Adipocyte (in vitro differentiated cells): ENCODE data around the gene KIAA1755.

Experiments used
- DNase-seq: peaks from one replicate; pipeline ENCODE4 v3.0.0-alpha.2; 2015; ENCODE audit warnings: low read depth
- H3K27me3 ChIP-seq: replicated peaks from 2 replicates; pipeline ENCODE4 v1.7.0; 2013; ENCODE audit warnings: mild to moderate bottlenecking, low read length, moderate library complexity; ENCODE audit not compliant: control insufficient read depth, insufficient read depth
- H3K36me3 ChIP-seq: 2 replicates; pipeline ENCODE4 v1.7.0; 2013; ENCODE audit warnings: low read length, mild to moderate bottlenecking, moderate library complexity; ENCODE audit not compliant: control insufficient read depth, insufficient read depth, severe bottlenecking
- H3K4me1 ChIP-seq: 2 replicates; pipeline ENCODE4 v1.7.0; 2013; ENCODE audit warnings: mild to moderate bottlenecking, low read length, moderate library complexity; ENCODE audit not compliant: control insufficient read depth, insufficient read depth
- H3K4me3 ChIP-seq: 2 replicates; pipeline ENCODE4 v1.7.0; 2013; ENCODE audit warnings: mild to moderate bottlenecking, low read length, moderate library complexity
- H3K9ac ChIP-seq: 2 replicates; pipeline ENCODE4 v1.7.0; 2013; ENCODE audit warnings: mild to moderate bottlenecking, low read length, moderate library complexity
- H3K9me3 ChIP-seq: 2 replicates; pipeline ENCODE4 v1.7.0; 2013; ENCODE audit warnings: mild to moderate bottlenecking, low read length, moderate library complexity; ENCODE audit not compliant: control insufficient read depth

KIAA1755 gene

GRCh38 chr20:38184101-38184500, 76.4 kb downstream of the KIAA1755 start:
- peaks cover 3% of the 10 kb centered on the region for H3K4me1 ChIP-seq
- no peaks in the 10 kb centered on the region for H3K27me3 ChIP-seq
- DNase-seq, result no peak
- no peak overlapping the region for H3K9ac ChIP-seq
- H3K9me3 ChIP-seq, result peaks cover 6% of the 10 kb centered on the region
- H3K4me3 ChIP-seq, result no peak overlapping the region
- H3K36me3 ChIP-seq, result no peaks in the 10 kb centered on the region

GRCh38 chr20:38181971-38182370, 78.6 kb downstream of the KIAA1755 start:
- no peak overlapping the region for H3K9ac ChIP-seq
- H3K9me3 ChIP-seq, result peaks cover 6% of the 10 kb centered on the region
- no peaks in the 10 kb centered on the region for H3K27me3 ChIP-seq
- H3K4me3 ChIP-seq, result no peak overlapping the region
- H3K36me3 ChIP-seq, result no peaks in the 10 kb centered on the region
- peaks cover 12% of the 10 kb centered on the region for H3K4me1 ChIP-seq
- DNase-seq, result no peak

DNA sequence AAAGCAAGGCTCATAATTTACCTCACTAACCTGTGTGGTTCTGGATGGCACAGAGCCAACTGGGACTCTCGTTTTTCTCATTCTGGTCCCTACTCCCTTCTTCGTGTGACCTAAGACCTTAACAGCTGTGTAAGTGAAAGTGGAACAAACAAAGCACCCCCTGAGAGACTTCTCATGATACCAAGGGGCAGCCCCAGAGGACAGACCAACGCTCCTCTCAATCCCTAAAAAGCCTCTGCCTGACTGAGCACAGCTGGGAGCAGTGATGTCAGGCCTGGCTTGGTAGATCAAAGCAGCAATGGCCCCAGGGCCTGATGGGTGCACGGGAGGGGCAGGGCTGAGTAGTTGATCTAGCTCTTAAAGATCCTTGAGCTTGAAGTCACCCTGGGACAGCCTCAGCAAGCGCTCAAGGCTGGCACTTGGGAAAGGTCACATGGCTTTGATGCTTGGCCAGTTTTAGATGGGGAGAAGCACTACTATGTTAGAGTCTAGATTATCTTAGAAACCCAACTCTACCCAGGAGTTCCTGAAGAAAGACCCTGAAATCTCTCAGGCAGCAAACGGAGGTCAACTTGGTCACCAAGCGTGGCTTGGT, 79.2 kb downstream of the KIAA1755 start:
- H3K9ac ChIP-seq, result no peak overlapping the region
- no peak overlapping the region for H3K4me3 ChIP-seq
- peaks cover 6% of the 10 kb centered on the region for H3K9me3 ChIP-seq
- no peaks in the 10 kb centered on the region for H3K36me3 ChIP-seq
- H3K27me3 ChIP-seq, result no peaks in the 10 kb centered on the region
- DNase-seq, result no peak
- H3K4me1 ChIP-seq, result peaks cover 12% of the 10 kb centered on the region

- DNase-seq, result no peak
- Histone ChIP-seq H3K9ac (no peak overlapping the region), H3K4me3 (no peak overlapping the region), H3K9me3 (peaks cover 6% of the 10 kb centered on the region), H3K36me3 (no peaks in the 10 kb centered on the region), H3K27me3 (no peaks in the 10 kb centered on the region), H3K4me1 (peaks cover 12% of the 10 kb centered on the region)
Observed at GRCh38 chr20:38180781-38181180, 79.8 kb downstream of the KIAA1755 start.

- H3K36me3 ChIP-seq, result no peaks in the 10 kb centered on the region
- H3K9ac ChIP-seq, result no peak overlapping the region
- peaks cover 6% of the 10 kb centered on the region for H3K9me3 ChIP-seq
- H3K27me3 ChIP-seq, result no peaks in the 10 kb centered on the region
- H3K4me3 ChIP-seq, result no peak overlapping the region
- H3K4me1 ChIP-seq, result peaks cover 12% of the 10 kb centered on the region
- DNase-seq, result no peak
Observed at GRCh38 chr20:38179846-38180245, 80.7 kb downstream of the KIAA1755 start.

DNA sequence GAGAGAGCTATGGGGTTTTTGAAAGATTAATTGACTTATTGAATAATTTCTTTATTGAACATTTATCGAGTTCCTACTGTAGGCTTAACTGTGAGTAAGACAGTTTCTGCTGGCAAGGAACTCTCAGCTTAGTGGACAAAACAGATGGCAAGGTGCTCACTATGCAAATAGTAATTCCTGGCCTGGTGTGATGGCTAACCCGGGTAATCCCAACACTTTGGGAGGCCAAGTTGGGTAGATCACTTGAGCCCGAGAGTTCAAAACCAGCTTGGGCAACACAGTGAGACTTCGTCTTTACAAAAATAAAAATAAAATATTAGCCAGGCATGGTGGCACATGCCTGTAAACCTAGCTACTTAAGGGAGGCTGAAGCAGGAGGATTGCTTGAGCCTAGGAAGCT, 82.0 kb downstream of the KIAA1755 start:
- Histone ChIP-seq H3K27me3 (no peaks in the 10 kb centered on the region), H3K4me3 (no peak overlapping the region), H3K9ac (no peak overlapping the region), H3K4me1 (peaks cover 13% of the 10 kb centered on the region), H3K9me3 (peaks cover 6% of the 10 kb centered on the region), H3K36me3 (no peaks in the 10 kb centered on the region)
- no peak for DNase-seq

DNA sequence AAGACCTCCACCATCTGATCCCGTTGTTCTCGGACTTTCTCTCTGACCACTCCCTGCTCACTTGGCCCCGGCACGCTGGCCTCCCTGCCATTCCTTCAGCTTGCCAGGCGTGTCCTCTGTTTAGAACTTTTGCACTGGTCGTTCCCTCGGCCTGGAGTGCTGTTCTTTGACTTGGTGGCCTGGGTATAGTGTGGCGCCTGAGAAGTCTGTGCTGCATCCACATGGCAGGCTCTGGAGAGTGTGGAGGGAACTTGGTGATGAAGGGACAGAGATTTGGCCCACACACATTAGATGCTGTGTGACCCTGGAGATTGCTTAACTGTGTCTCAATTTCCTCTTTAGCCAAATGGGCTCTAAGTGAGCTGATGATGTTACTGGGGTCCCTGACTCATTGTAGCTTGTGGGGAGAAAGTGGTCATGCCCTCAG, 82.5 kb downstream of the KIAA1755 start:
- no peak overlapping the region for H3K4me3 ChIP-seq
- no peaks in the 10 kb centered on the region for H3K27me3 ChIP-seq
- H3K36me3 ChIP-seq, result no peaks in the 10 kb centered on the region
- DNase-seq, result no peak
- peaks cover 6% of the 10 kb centered on the region for H3K9me3 ChIP-seq
- no peak overlapping the region for H3K9ac ChIP-seq
- H3K4me1 ChIP-seq, result peaks cover 18% of the 10 kb centered on the region

- no peak for DNase-seq
Observed at GRCh38 chr20:38177201-38177600, 83.3 kb downstream of the KIAA1755 start.

GRCh38 chr20:38175304-38176180, 85.0 kb downstream of the KIAA1755 start:
- Histone ChIP-seq H3K9ac (no peak overlapping the region), H3K4me3 (no peak overlapping the region), H3K9me3 (no peaks in the 10 kb centered on the region), H3K27me3 (no peaks in the 10 kb centered on the region), H3K36me3 (no peaks in the 10 kb centered on the region), H3K4me1 (peaks cover 29% of the 10 kb centered on the region)
- DNase-seq, result no peak

More at GRCh38 chr20:38177201-38177600, 83.3 kb downstream of the KIAA1755 start:
- Histone ChIP-seq H3K36me3 (no peaks in the 10 kb centered on the region), H3K9ac (no peak overlapping the region), H3K4me3 (no peak overlapping the region), H3K9me3 (peaks cover under 1% of the 10 kb centered on the region), H3K27me3 (no peaks in the 10 kb centered on the region), H3K4me1 (peaks cover 21% of the 10 kb centered on the region)

DNA sequence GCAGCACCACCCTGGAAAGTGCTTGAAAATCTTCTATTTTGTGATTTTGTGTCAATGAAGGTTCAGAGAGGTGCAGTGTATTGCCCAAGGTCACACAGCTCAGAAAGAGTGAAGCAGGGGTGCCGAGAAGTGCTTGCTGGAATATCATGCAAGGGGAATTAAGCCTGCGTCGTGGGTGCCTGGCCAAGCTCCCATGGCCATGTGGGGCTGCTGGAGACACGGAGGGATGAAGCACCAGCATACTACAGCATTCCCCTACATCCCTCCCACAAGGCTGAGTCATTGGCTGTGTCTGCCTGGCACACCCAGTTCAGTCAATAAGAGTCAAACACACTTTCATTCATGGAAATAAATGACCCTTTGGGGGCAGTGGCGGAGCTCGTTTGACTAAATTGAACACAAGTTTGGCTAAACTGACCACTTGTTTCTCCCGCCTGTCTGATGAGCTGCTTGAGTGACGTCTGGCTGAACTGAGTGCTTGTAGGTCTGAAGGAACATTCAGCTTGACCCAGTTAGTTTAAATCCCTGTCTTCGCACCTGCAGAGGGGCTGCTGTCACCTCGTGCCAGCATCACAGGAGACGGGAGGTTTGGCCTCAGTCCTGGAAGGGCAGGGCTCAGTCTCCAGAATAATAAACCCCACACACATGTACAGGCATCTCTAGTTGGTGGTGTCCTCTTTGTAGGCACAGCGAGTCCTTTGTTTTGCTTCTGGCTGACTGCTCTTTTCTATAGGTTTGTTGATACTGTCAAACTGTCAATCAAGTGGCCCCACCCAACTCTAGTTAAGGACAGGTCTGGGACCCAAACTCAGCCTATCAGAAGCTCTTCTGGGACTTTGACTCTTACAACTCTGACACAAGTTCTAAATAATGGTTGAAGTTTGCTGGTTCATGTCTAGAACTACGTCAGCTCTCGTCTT, 87.0 kb downstream of the KIAA1755 start:
- Histone ChIP-seq H3K27me3 (no peaks in the 10 kb centered on the region), H3K9ac (no peak overlapping the region), H3K36me3 (no peaks in the 10 kb centered on the region), H3K9me3 (no peaks in the 10 kb centered on the region), H3K4me3 (no peak overlapping the region), H3K4me1 (peaks cover 34% of the 10 kb centered on the region)
- peak; percentile 94 for DNase-seq

- peaks cover 35% of the 10 kb centered on the region for H3K4me1 ChIP-seq
- DNase-seq, result peak; percentile 67
Observed at GRCh38 chr20:38172408-38172807, 88.1 kb downstream of the KIAA1755 start.

More at GRCh38 chr20:38172408-38172807, 88.1 kb downstream of the KIAA1755 start:
- no peak overlapping the region for H3K9ac ChIP-seq
- no peaks in the 10 kb centered on the region for H3K27me3 ChIP-seq
- no peaks in the 10 kb centered on the region for H3K36me3 ChIP-seq
- H3K4me3 ChIP-seq, result no peak overlapping the region
- no peaks in the 10 kb centered on the region for H3K9me3 ChIP-seq
